NCI-H187 (cell line): Measurements from ENCODE around the gene CFB.
"Not testable (repeated sequence)": the region's sequence is repeated elsewhere in the genome, so short reads cannot be mapped to it uniquely, and the experiment has no call there.

Experiments
- DNase-seq, 2 experiments: peaks; one replicate each; lab custom pipeline; 2025; lab: John Stamatoyannopoulos, UW

CFB gene

GRCh38 chr6:31911826-31912585, 33.9 kb upstream of the CFB start:
- DNase-seq = no peak

GRCh38 chr6:31915351-31915750, 30.5 kb upstream of the CFB start:
- DNase-seq = no peak

DNA sequence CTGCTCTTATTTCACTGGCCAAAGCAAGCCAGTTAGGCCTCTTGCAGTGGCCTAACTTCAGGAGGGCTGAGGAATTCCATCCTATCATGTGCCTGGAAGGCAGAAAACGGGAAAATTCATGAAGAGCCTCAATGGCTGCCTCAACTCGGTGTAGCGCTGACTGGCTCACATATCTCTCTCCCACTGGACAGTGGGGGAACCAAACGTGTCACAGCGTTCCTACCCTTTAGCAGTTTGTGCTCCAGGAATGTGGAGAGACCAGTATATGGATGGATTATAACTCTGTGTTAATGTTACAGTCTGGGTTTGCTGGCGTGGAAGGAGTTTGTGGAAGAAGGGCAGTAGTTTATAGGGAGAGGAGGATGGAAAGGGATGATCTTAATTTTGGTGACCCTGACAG, 30.1 kb upstream of the CFB start:
- DNase-seq = no peak

- no peak for DNase-seq
Observed at GRCh38 chr6:31918069-31918720, 27.7 kb upstream of the CFB start.

DNA sequence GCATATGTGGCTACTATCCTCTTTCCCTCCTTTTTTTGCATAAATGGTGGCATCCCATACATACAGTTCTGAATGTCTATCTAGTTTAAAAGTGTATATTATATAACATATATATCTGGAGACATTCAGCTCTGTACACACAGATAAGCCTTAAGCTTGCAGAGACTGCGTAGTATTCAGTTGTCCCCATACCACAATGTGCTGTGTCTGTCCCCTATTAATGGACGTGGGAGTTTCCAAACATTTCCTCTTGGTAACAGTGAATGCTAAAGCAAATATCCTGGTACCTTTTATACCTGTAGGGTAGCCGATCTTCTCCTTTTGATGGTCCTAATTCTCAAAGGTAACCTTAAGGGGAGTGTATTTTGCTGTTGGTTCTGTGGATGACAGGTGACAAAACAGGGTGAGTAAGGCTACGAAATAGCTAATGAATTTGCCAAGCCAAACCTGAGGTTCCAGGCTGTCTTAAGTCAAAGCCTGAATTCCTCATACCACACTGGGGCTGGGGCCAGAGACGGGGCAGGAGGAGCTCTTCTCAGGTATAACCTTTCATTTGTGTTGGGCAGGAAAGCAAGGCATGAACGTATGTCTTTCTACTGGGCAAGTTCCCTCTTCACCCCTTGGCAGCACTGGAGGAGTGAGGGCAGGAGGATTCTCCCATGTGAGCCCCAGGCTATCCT, 26.1 kb upstream of the CFB start:
- DNase-seq = no peak

DNA sequence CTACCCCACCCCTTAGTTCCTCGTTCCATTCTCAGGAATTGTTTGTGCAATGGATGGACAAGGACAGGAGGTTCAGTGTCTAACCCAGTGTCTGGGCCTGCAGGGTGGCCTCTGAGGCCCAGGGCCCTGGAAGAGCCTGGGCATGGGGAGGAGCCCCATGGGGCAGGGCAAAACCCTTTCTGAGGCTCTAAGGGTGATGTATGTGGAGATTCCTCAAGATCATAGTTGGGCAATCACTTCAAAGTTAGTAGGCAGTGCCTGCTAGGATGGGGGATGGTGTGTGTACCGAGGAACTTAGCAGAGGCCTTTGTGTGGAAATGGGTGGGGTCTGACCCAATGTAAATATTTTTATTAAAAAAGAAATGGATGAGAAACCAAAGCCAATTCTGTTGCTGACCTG, 25.1 kb upstream of the CFB start:
- no peak for DNase-seq

DNA sequence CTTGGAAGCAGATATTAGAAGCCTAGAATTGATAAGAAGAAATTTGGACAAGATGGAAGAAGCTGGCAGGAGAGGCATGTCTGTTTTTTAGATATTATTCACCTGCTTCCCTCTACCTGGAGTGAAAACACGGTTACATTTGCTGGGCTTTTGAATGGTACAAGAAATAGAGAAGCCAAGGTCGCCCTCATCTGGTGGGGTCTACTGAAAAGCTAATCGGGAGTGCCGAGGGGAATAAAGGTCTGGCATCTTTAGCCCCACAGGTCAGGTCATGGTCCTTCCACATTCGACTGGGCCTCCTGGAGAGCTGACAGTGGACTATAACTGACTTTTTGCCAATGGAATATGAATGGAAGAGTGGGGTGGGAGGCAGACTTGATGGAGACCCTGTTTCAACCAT, 23.0 kb upstream of the CFB start:
- DNase-seq = no peak

GRCh38 chr6:31927242-31927862, 18.5 kb upstream of the CFB start, which contains the start of gene C2:
C2 (plus strand) TSS chr6:31927717; CDS start chr6:31927753, 36 bp downstream.
- no peak for DNase-seq

DNA sequence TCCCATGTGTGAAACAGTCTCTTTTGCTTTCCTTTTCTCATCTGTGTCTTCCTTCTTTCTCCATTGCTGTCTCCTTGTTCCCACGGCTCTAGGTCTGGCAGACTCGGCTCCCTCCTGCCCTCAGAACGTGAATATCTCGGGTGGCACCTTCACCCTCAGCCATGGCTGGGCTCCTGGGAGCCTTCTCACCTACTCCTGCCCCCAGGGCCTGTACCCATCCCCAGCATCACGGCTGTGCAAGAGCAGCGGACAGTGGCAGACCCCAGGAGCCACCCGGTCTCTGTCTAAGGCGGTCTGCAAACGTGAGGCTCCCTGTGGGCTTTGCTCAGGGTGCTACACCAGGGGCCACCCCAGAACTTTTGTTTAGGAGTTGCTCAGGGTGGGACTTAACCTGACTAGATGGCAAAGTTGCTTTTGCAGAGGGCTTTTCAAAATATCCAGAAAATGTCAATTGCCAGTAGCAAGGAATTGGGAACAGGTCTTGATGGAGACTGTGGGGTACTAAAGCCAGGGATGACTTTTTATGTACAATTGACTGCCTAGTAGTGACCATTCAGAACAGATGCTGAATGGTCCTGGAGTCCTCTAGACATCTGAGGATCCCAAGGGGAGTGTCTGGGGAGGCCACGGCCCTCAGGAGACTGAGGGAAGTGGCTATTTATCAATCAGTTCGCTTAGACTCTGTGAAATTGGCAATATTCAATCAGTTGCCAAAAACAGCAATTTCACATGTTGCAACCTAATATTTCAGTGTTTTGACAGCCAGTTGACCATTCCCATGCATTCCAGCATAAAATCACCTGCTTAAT, 17.8 kb upstream of the CFB start:
- no peak for DNase-seq

DNA sequence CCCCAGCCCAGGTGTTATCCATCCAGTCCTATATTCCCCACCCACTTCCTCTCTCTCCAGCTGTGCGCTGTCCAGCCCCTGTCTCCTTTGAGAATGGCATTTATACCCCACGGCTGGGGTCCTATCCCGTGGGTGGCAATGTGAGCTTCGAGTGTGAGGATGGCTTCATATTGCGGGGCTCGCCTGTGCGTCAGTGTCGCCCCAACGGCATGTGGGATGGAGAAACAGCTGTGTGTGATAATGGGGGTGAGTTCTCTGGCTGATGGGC, 17.3 kb upstream of the CFB start:
- DNase-seq = no peak

DNA sequence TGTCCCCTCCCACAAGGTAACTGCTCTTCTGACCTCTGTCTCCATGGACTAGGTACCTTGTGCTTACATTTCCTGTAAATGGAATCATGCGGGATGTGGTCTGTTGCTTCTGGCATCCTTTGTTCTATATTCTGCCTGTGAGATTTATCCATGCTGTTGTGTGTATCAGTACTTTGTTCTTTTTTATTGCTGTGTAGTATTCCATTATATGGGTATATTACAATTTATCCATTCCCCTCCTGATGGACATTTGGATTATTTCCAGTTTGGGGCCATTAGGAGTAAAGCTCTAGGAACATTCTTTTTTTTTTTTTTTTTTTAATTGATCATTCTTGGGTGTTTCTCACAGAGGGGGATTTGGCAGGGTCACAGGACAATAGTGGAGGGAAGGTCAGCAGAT, 14.9 kb upstream of the CFB start:
- DNase-seq = no peak

DNA sequence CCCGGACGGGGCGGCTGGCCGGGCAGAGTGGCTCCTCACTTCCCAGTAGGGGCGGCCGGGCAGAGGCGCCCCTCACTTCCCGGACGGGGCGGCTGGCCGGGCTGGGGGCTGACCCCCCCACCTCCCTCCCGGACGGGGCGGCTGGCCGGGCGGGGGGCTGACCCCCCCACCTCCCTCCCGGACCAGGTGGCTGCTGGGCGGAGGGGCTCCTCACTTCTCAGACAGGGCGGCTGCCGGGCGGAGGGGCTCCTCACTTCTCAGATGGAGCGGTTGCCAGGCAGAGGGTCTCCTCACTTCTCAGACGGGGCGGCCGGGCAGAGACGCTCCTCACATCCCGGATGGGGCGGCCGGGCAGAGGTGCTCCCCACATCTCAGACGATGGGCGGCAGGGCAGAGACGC, 13.8 kb upstream of the CFB start:
- not testable (repeated sequence) for DNase-seq

DNA sequence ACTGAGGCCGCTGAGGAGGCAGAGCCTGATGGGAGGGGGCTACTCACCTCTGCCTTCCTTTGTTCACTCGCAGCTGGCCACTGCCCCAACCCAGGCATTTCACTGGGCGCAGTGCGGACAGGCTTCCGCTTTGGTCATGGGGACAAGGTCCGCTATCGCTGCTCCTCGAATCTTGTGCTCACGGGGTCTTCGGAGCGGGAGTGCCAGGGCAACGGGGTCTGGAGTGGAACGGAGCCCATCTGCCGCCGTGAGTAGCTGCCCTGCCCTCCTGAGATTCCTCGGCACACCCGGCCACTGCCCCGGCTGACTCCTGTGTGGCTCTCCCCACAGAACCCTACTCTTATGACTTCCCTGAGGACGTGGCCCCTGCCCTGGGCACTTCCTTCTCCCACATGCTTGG, 12.4 kb upstream of the CFB start:
- DNase-seq = no peak

DNA sequence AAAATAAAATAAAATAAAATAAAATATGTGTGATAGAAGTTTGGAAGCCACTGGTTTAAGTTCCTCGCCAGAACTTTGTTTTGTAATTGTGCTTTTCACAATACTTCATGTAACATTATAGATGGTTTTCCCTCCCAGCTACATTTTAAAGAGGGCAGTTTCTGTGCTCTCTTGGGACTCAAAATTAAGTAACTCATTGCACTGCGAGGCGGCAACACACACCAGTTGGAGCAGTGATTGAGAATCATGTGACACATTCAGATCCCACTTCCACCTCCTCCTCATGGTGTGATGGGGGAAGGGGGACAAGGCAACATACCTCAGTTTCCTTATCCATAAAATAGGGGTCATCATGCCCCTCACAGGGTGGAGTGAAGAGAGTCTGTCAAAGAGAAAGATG, 10.9 kb upstream of the CFB start:
- no peak for DNase-seq

DNA sequence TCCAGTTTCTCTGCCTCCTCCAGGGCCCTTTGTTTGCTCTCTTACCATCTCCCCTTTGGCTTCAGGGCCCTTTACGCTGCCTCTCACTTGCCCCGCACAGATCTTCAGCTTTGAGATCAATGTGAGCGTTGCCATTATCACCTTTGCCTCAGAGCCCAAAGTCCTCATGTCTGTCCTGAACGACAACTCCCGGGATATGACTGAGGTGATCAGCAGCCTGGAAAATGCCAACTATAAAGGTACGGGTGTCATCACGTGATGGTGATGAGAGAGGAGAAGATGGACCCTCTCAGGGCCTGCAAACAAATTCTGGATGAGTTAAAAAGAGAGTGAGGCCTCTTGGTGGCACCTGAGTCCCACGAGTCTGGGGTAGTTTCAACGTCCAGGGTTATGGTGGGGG, 10.1 kb upstream of the CFB start:
- DNase-seq = no peak

- no peak for DNase-seq
Observed at GRCh38 chr6:31940256-31940664, 5.6 kb upstream of the CFB start.

DNA sequence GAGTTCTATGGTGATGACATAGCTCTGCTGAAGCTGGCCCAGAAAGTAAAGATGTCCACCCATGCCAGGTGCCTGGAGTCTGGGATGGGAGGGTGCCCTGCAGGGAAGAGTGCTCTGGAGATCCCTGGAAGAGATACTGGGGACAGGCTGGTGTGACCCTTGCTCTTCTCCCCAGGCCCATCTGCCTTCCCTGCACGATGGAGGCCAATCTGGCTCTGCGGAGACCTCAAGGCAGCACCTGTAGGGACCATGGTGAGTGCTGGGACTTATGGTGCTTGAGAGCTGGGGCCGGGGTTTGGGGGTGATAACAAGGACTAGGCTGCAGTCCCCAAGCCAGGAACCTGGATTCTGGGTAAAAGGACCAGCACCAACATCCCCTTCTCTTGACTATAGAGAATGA, 2.2 kb upstream of the CFB start:
- no peak for DNase-seq

GRCh38 chr6:31945154-31945506, 765 bp upstream of the CFB start:
- no peak for DNase-seq

DNA sequence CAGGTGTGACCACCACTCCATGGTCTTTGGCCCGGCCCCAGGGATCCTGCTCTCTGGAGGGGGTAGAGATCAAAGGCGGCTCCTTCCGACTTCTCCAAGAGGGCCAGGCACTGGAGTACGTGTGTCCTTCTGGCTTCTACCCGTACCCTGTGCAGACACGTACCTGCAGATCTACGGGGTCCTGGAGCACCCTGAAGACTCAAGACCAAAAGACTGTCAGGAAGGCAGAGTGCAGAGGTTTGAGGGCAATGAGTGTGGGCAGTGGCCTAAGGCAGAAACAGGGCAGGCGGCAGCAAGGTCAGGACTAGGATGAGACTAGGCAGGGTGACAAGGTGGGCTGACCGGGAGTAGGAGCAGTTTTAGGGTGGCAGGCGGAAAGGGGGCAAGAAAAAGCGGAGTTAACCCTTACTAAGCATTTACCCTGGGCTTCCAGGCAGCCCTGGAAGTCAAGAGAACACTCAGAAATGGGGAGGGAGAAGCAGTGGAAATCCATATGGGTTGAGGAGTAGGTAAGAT, 533 bp downstream of the CFB start:
- DNase-seq = no peak

DNA sequence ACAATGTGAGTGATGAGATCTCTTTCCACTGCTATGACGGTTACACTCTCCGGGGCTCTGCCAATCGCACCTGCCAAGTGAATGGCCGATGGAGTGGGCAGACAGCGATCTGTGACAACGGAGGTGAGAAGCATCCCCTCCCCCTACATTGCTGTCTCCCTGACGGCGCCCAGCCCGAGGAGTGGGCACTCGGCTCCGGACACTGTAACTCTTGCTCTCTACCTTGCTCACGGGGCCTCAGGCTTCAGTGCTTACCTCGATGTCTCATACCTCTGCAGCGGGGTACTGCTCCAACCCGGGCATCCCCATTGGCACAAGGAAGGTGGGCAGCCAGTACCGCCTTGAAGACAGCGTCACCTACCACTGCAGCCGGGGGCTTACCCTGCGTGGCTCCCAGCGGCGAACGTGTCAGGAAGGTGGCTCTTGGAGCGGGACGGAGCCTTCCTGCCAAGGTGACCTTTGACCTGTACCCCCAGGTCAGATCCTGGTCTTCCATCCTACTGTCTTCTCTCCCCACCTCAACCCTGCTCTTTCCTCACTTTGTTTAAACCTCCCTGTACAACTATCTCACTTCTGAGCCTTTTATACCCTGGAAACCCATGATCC, 1.3 kb downstream of the CFB start:
- DNase-seq = no peak

DNA sequence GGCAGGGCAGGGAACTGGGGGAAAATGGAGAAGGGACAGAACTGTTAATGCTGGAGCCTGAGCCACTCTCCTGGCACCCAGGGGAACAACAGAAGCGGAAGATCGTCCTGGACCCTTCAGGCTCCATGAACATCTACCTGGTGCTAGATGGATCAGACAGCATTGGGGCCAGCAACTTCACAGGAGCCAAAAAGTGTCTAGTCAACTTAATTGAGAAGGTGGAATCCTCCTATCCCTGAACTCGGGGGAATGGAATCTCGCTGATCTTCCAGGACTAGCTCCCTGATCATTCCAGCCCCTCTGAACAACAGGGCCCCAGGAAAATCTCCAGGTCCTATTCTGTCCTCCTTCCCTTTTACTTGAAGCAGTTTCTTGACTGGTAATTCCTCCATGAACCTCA, 2.0 kb downstream of the CFB start:
- DNase-seq = no peak

- no peak for DNase-seq
Observed at GRCh38 chr6:31948306-31948705, 2.4 kb downstream of the CFB start.
